NCI-H2196 (cell line): Measurements from ENCODE around the gene GRIA4.
"Not testable (repeated sequence)": the region's sequence is repeated elsewhere in the genome, so short reads cannot be mapped to it uniquely, and the experiment has no call there.

Source experiments
- DNase-seq: peaks from one replicate; lab custom pipeline; 2025; ENCODE audit not compliant: unreplicated experiment; lab: John Stamatoyannopoulos, UW

The GRIA4 gene

DNA sequence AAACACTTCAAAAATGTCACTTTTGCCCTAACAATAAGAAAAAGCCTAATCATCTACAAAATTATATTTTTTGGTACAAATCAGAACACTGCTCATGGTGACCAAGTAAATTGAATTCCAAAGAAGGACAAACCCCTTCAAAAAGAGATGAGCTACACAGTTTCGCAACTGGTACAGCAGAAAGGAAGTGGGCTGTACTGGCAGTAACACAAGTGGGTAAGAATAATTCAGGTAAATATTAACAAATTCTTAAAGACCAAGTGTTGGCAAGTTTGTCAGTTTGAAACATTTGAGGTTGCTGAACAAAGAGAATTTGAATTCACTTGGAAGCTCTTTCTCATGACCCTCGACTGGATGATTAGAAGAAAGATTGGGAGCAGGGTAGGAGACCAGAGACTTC is 376.7 kb downstream of the GRIA4 start:
- DNase-seq = no peak

DNA sequence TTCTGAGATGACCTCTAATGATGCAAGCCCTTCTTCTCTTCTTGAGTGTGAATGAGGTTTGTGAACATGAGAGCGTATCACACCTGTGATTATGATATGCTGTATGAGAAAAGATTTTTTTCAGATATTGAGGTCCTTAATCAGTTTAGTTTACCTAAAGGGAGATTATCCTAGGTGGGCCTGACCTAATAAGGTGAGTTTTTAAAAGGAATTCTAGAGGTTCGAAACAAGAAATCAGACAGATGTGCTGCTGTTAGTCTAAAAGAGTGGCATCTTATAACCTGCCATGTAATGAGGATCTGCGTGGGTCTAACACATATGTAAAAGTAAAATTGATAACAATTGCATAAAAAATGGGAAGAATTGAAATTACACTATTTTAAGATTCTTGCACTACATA is 378.3 kb downstream of the GRIA4 start:
- DNase-seq = no peak

DNA sequence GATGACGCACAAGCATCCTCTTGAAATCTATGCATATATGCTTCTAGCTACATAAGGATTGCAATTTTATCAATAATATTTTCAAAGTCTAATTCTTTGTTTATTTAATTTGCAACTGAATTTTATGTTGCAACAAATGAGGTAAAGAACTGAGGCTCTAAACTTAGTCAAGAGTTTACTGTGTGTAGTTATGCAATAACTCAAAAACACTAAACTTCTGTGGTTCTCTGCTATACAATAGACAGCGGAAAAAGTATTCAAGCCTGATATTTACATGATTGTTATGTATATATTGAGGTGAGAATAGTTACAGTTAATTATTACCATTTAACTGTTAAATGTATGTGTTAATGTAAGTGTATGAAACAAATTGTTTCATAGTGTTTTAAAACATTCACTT is 379.3 kb downstream of the GRIA4 start:
- no peak for DNase-seq

DNA sequence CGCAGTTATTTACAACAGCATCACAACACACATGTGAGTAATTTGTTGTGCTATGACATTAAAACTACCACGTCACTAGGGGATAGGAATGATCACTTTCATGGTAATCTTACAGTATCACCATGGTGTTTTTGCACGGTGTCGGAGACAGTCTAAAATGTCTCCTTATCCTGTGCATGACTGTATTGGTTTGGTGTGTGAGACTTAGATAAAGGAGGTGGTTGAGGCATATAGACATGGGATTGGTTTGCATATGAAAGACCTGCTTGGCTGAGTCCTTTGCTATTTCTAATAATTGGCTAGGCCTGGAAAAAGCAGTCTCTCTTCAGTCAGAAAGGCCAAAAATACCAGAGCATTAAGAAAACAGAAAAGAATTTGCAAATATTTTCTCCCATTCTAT is 382.0 kb downstream of the GRIA4 start:
- no peak for DNase-seq

DNA sequence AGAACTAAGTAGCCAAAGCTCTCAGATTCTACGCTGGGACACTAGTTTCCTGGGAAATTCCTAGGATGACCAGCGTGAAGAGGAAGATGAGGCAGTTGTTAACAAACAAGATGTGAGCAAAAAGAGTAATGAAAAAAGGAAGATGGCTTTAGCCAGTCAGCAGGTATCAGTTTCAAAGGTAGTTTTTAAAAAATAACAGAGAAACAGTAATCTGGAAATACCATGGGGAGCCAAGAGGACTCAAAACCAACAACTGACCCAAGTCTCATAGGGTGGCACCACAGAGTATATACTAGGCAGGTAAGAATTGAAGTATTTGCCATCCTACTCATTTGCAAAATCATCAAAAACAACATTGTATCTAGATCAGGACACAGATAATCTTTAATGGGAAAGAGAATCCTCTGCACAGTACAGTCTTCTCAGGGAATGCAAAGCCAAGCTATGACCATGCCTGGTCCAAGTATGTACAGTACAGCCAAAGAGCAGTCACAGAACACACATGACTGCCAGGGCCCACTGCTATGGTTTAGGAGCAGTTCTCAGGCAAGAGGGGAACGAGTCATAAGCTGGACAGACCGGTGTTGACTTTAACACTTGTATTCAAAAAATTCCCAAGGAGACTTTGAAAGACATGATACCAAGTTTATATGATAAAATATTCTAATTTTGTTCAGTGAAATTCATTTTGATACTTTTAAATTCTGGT is 391.6 kb downstream of the GRIA4 start:
- DNase-seq = no peak

DNA sequence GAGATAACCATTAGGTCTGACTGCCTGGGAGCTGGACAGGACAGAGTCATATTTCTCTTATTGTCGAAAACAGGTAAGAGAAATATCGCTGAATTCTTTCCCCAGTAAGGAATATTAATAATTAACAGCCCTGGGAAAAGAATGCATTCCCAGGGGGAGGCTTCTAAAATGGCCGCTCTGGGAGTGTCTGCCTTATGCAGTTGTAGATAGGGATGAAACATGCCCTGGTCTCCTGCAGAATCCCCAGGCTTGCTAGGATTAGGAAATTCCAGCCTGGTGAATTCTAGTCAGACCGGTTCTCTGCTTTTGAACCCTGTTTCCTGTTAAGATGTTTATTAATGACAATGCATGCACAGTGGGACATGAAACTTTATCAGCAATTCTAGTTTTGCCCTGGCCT is 393.2 kb downstream of the GRIA4 start:
- DNase-seq = not testable (repeated sequence)

DNA sequence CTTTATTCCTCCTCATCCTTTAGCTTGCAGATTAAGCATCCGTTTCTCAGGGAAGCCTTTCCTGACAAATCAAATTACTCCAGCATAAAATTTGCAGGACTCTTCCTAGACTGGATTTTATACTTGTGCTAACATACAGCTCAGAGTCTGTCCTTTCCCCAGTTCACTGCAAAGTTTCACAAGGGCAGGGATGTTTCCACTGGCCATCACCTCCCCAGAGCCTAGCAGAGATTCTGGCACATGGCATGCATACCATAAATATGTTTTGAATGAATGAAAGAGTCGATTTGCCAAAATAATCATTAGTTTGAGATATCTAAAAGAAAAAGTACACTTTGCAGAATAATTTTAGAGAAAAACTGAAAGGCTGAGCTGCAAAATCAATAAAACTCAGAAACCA is 401.6 kb downstream of the GRIA4 start:
- no peak for DNase-seq

DNA sequence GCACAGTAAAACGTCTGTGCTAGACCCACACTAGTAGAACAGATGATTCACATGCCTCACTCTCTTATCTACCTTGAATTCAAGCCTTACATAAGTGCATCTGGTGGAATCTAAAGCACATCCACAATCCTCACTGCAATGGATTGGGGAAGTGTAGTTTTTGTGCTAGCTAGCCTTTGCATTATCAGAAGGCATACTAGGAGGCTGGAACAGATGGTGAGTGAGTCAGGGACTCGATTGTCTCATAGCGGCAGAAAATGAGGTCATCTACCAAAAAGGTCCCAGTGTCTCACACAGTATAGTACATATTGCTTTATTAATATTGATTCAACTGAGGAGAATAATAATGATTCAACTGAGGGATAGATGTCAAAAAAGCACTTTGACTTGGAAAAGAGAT is 402.9 kb downstream of the GRIA4 start:
- no peak for DNase-seq

DNA sequence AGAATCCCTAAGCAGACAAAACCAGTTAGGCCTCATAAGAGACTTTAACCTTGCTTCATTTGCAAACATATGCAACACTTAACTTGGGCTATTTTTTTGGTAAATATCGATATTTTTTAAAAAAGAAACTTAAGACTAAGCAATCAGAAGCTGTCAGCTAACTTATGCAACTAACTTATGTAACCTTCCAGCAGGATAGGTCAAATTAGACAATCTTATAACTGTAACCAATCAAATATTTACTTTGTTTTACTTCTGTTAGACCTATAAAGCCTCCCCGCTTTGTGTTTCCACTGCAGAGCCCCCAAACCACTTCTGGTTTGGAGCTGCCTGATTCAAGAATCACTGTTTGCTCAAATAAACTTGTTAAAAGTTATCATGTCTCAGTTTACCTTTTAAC is 404.2 kb downstream of the GRIA4 start:
- DNase-seq = no peak

DNA sequence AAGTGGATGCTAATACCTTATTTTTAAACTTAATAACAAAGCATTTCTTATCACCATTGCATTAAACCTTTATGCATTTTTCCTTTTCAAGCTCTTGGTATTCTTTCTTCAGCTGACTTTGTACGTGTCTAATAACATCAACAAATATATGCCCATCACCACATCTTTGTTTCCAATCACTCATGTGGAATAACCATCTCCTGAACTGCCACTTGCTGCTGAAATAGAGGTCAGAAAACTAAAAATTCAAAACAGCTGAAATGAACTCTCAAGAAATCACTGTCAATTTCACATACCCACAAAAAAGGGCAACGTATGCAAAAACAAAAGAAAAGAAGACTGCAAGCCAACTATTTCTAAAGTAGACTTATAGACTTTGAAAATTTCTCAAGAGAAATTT is 404.7 kb downstream of the GRIA4 start:
- DNase-seq = no peak

DNA sequence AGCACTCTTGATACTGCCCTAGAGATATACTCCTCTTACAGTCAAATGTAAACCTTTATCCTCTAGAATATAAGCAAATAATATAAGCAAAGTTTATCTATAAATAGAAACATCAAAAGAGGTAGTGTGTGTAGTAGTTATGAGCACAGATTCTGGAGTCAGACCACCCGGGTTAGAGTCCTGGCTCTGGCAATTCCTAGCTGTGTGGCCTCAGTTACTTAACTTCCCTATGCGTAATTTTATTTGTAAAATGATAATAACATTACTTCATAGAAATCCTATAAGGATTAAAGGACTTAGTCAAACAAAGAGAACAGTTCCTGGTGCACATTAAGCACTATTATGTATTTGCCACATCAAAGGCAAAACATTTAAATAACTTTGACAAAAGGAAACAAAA is 405.2 kb downstream of the GRIA4 start:
- DNase-seq = no peak

DNA sequence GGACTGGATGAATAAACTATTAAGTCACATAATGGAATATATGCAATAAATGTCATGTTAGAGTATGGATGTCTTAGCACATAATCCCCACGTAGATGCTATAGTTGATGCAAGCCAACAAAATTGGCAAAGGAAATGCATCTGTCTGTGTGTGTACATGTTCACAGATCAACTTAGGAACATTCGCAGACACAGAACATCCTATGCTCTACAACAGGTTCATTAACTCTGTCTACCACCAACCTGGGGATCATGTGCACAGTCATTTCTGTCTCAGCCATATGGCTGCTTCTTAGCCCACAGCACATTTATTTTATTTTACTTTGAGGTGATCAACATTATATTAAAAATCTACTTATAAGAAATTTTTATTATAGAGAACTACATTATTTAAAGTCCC is 407.2 kb downstream of the GRIA4 start:
- DNase-seq = no peak

DNA sequence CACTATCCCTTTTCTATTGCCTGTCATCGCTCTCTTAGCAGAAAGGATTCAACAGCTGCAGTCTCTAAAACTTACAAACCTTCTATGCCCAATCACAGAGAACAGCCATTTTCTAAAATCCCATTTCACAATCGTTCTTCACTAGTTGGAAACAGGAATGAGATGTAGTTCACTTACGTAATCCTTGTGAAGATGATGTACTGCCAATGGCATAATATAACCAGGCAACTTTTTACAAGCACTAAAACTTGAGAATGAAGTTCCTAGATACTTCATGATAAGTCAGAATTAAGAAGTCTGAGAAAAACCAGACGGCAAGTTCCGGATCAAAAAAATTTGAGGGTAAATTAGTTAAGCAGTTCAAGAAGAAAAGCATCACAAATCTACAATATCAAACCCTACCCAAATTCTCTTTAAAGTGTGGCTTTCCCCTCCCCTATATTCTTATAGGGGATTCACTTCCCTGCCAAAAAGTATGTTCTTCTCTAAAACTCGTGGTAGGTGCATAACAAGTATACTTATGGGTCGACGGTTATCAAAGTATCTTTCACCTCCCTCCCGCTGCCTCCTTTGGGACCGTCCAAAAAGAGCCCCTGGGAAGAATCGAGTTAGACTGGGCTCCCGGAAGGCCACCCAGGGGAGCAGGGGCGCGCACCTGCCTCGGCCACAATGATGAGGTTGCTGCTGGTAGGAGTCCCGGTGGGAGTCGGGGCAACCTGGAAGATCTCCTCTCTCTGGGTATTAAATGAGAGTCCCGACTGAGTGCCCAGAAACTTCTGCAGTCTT is 411.5 kb downstream of the GRIA4 start:
- DNase-seq = no peak

DNA sequence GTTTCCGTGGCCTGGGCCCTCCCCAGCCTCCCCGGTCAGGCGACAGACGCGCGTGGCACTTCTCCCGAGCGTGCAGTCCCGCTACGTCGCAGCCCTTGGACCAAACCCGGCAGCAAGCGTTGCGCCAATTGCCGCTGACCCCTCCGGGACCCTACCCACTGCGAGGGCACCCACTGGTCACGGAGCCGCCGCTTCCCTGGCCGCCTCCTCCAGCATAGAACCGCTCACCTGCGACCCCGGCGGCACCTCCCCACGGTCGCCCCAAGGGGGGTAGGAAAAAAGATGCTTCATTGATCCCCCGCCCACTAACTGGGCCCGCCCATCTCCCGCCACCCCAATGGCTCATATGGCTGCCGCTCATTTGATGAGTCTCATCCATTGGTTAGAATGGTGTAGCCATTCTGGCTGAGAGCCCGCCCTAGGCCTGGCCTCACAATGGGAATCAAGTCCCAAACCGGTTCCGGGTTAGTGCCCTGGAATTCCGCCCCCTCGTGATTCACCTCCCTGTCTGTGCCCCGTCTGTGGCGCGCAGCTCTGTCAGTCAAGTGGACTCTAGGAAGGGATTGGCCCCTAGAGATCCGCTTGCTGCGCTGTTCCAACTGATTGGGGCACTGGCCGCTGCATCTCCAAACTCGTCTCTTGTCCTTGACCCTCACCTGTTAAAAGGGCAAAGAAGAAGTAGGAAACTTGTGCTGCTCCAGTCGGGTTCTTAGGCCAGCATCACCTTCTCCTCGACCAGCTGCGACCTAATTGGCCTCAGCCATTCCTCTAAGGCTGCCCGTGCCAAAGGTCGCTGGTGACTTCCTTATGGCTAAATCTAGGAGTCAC is 412.3 kb downstream of the GRIA4 start, which contains the start of gene MSANTD4:
TSS of gene MSANTD4 (minus strand) at position 274 of the 828 bp plus-strand sequence. CDS start 11,323 bp downstream, outside the sequence.
- DNase-seq = peak; percentile 97

DNA sequence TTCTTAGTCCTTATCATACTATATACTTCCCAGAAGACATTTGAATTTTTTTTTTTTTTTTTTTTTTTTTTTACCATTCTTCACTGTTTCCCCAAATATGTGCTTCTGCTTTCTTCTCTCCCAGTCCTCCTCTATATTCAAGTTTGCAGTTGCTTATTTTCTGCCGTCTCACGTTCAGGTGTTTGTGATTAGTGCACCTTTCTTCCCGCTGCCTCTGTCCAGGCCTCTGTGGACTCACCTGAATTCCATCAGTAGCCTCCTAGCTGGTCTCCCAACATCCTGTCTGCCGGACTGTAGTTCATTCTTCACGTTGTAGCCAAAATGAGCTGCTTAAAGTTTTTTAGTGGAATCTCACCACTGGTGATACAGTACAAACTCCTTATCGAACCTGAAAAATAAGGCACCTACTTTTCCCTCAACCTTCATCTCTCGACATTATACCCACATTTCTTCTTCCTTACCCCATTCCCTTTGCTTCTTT is 413.0 kb downstream of the GRIA4 start:
- no peak for DNase-seq

DNA sequence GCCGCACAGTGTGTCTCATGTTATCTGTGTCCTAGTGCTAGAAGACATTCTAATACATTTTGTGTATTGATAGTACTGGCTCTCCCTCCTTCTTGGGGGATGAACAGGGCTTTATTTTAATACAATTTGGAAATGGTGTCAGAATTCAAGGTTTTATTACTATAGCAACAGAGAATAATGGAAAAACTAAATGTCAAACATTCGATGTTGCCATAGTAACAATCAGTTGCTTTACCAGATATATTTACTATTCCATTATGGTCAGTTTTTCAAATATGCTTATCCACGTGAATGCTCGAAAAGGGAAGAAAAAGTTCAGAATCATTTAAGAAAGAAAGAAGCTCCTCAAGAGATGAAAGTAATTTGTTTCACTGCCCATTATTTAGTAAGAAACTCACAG is 420.7 kb downstream of the GRIA4 start:
- no peak for DNase-seq

DNA sequence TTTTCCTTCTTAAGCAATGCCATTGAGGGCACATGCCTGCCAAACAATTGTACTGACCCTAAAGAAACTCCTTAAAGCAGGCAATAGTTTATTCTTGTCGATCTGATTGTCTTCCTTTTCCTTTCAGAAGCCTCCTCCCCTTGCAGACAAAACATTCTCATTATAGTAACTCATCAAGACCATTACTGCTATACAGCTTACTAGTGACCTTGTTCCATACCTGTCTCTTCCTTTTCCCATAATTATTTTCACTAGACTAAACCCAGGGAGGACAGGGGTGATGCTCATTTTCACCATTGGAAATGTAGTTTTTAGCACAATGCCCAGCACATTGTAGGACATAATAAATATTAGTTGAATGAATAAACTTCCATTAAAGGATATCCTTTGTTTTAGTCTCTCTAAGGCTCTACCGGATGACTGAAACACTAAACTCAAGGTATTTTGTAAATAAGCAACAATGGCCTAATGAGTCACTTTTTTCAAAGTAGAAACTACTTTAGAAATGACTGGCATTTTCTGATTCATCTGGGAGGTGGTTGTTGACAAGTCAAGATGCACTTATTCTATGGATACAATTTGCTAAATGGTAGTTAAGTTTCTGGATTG is 421.4 kb downstream of the GRIA4 start:
- no peak for DNase-seq
